HG02642 (cell line): ENCODE results near the gene KLHL33.

ENCODE experiments used
- ATAC-seq: cut with Tn5 transposase; IDR thresholded peaks from one replicate; pipeline ENCODE4 v1.9.1; 2021; ENCODE audit warnings: mild to moderate bottlenecking; ENCODE audit not compliant: unreplicated experiment, poor library complexity

Gene KLHL33

DNA sequence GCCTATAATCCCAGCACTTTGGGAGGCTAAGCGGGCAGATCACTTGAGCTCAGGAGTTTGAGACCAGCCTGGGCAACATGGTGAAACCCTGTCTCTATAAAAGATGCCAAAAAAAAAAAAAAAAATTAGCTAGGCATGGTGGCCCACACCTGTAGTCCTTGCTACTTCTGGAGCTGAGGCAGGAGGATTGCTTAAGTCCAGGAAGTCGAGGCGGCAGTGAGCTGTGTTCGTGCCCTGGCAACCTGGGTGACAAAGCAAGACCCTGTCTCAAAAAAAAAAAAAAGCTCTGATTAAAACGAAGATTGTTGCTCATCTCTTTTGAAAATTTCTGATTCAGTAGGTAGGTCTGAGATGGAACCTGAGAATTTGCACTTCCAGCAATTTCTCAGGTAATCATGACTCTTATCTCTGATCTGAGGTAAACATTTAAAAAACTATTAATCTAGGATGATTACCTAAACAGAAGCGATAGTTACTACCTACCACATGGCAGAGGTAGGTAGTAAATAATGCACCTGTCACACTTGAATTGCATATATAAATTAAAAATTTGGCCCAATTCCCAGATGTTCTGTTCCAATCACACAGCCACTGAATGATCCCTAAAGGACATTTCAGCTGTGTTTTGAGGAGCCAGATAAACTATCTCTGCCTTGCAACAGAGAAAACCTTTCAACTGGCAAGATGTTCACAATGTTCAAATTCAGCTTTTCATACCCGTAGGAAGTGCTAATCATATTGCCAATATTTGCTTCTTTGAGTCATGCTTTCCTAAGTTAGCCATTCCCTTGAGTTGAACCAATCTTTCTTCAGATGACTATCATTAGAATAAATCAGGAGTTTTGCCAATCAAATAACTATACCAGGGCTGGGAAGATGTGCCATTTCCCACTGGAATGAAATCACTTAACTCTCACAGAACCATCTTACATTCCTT lies 18.4 kb downstream of the KLHL33 start:
- ATAC-seq, result no peak

DNA sequence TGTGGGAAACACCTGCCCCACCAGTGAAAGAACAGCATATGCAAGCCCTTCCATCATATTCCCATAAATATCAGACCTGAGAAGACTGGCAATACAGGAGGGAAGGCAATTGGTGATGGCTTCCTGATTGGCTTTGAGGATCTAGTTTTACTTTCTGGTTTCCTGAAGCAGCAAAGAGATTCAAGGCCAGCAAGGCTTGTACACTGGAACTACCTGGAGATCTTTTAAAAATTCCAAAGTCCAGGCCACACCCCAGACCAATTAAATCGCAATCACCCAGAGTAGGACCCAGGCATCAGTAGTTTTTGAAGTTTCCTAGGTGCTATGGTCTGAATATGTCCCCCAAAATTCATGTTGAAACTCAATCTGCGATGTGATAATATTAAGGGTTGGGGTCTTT lies 19.7 kb downstream of the KLHL33 start:
- no peak for ATAC-seq

DNA sequence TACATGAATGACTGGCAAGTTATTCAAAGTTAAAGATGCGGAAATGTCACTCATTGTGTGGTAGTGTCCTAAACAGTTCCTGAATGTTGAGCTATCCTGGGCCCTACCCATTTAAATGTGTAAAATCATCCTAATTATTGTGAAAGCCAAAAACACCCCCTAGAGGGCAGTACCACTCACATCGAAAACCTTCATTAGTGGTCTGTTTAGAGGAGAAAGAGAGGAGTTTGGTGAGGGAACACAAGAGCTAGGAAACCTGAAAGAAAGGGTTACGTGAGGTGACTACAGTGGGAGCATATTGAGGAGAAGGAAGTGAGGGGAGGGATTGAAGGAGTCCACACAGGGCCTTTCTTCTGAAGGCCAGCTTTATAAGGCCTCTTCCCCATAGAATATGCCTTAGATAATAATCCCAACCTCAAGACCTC lies 20.2 kb downstream of the KLHL33 start:
- peak; percentile 41 for ATAC-seq

DNA sequence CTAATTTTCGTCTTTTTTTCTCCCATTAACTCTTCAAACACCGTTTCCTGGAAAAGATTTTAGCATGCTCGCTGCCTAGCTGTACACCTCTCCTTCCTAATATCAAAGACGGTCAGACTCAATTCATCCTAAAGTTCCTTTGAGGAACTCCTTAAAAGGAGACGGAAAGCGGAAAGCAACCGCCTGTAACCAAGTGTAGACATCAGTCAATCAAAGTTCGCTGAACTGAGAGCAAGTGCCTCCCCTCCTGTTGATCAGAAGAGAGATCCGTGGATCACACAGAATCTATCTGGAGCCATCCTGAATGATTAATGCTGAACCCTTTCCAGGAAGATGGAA lies 22.3 kb downstream of the KLHL33 start:
- peak; percentile 37 for ATAC-seq

DNA sequence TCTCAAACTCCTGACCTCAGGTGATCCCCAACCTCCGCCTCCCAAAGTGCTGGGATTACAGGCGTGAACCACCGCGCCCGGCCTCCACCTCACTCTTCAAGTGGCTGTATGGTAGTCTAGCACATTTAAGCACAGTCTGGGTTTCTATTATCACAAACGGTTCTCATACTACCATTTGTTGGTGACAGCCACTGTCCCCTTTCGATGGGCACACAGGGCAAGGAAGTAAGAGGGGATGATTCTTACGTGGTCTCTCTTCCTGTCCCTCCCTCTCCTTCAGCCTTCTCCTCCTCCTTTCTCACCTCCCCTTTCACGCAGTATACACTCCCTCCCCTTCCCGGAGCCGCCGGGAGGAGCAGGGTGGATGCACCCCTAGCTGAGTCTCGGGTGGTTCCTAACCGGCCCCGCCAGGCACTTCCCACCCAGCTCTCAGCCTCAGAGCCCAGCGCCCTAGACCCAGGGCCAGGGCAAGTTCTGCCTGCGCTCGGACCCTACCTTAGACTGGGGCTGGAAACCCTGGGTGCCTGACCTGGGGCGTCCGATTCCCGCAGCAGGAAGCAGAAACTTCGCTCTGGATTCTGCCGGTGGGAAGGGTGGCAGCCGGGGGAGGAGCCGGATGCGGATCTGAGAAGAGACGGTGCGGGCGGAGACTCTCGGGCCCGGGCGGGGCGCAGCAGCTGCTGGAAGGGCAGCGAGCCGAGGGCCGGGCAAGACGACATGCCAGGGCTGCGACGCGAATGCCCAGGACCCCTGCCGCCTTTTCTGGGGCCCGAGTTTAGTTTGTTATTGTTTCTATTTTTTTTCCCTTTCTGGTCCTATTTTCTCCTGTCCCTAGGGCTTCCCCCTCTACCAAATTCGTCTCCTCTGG lies 22.9 kb downstream of the KLHL33 start, which contains the start of gene TEP1:
TSS of gene TEP1 (minus strand) at position 626 of the 868 bp plus-strand sequence. CDS start 5,062 bp downstream, outside the sequence.
- ATAC-seq, result peak; percentile 81

DNA sequence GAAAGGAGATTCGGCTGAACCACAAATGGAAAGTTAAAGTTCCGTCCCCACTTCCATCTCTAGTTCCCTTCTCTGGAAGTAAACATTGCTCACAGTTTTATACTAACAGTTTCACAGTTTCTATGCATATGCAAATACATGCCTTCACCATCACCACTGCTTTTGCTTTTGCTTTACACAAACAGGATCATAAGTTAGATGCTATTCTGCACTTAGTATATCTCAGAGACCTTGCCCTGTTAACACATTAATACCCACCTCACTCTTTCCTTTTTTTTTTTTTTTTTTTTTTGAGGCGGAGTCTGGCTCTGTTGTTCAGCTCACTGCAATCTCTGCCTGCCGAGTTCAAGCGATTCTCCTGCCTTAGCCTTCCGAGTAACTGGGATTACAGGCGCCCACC lies 23.6 kb downstream of the KLHL33 start:
- peak; percentile 61 for ATAC-seq

DNA sequence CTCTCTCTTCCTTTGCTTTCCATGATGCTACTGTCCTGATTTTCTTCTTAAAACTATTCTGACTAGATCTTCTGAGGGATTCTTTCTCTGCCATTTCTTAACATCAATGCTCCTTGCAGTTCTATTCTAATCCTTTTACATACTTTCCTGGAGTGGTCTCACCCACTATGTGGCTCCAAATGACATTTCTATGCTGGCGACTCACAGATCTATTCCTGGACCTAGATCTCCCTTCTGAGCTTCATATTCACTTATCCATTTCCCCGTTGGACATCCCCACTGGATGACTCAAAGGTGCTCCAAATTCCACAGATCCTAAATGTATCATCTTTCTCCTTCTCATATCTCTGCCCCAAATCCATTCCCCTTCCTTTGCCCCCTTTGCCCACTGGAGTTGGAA lies 26.7 kb downstream of the KLHL33 start:
- ATAC-seq, result no peak

DNA sequence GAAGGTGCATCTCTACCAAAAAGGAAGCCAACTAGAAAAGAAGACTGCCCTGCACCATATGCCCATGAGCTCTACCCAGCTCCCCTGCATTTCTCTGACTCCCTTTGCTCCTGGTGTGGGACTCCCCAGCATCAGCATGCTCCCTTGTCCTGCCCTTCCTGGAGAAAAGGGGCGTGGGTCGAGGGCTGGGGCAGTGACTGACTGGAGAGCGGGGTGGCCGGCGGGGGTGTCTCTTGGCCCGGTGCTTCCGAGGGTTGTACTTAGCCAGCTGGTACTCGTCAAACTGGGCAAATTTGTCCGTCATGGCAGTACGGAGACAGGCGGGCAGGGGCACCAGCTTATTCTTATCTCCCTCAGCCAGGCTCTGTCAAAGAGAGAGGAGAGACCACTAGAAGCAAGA lies 32.4 kb downstream of the KLHL33 start:
- no peak for ATAC-seq

DNA sequence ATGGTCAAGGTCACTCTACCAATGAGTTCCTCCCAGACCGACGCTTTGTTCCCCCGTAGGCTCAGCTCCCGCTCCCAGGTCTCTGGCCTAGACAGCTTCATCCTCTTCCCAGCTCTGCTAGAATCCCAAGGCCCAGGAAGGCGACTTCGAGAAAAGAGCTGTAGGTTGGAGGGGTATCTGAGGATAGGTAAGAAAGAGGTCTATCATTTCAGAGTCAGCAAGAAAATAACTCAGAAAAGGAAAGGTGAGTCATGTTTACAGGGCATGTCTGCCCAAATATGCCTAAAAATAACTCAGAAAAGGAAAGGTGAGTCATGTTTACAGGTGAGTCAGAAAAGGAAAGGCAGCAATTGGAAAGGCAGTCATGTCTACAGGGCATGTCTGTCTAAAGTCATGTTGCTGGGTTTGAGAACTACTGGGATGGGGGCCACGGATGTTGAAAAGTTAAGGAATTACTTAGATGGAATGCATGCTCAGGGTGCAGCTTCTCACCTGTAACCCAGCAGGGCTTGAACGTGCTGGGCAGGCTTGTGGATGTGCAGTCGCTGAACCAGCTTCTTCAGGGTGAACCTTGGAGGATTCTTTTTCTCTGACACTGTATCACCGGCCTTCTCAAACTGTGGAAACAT lies 34.9 kb downstream of the KLHL33 start:
- no peak for ATAC-seq

DNA sequence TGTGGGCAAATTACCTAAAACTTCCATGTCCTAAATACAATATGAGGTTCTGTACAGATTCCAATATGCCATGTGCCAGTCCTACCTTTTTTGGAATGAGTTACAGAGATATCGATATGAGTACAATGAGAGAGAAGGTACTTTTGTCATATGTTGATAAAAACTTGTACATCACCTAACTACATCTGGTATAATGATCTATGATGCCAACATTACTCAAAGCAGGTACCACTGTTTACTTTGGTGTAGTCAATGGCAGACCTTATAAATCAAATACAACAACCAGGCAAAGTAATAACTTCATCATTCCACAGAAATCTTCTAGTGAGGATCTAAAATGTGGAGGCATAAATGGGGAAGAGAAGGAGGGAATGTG lies 35.4 kb downstream of the KLHL33 start:
- ATAC-seq, result no peak

DNA sequence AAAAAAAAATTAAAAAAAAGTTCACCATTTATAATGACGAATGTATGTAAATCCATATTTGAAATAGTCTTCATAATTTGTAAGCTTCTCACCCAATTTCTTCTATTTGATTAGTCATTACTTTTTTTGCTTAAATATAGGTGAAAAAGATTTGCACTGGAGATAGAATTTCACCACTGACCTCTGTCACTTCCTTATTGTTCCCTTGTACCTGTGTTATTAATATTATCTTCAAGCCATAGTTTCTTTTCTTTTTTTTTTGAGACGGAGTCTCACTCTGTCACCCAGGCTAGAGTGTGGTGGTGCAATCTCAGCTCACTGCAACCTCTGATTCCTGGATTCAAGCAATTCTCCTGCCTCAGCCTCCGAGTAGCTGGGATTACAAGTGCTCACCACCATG lies 38.5 kb downstream of the KLHL33 start:
- no peak for ATAC-seq

DNA sequence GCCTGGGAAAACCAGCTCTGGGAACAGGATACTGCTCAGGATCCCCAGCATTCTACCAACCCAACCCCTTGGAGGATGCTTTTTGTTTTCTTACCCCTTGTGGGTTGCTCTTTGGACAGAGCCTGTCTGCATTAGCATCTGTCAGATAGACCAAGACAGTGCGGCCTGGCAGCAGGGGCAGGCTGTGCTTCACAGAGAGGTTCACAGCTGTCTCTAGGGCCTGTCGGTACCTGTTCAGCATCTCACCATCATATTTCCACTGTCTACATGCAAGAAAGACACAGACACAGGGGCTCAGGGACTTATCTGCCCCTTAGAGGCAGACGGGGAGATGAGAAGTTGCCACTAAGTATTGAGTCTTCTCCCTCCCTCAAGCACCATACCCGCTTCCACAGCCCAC lies 44.5 kb downstream of the KLHL33 start:
- ATAC-seq, result no peak

DNA sequence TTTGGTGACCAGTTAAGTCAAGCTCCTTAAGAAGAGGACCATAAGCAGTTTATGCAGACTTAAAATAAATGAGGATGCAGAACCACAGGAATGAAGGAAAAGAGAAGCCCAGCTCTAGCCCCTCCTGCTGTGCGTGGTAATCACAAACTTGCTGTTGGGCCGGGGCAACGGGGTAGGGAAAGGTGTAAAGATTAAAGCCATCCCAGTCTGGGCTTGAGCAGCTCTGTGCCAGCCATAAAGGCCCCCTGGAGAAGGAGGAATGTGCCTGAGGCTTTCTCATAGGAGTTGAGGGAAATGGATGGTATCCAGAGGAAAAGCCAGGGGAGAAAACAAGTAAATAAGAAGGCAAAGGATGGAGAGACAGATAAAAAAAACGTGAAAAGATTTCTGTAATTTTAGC lies 47.8 kb downstream of the KLHL33 start:
- no peak for ATAC-seq

DNA sequence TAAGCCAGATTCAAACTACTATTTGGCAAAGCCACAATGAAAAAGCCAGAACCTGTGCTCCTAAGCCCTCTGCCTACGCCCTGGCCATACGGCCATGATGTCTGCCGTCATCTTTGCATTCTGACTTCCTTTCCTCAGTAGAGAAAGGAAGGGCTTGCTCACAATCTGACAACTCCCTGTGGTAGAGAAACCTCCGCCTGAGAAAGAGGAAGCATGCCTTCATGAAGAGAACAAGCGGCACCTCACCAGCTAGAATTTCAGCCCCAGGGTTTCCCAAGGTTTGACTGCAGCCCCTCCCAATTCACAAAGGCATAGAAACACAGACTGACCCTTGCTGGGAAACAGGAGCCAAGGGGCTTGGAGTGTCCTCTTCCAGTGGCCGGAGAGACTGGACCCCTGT lies 48.4 kb downstream of the KLHL33 start:
- ATAC-seq, result no peak

DNA sequence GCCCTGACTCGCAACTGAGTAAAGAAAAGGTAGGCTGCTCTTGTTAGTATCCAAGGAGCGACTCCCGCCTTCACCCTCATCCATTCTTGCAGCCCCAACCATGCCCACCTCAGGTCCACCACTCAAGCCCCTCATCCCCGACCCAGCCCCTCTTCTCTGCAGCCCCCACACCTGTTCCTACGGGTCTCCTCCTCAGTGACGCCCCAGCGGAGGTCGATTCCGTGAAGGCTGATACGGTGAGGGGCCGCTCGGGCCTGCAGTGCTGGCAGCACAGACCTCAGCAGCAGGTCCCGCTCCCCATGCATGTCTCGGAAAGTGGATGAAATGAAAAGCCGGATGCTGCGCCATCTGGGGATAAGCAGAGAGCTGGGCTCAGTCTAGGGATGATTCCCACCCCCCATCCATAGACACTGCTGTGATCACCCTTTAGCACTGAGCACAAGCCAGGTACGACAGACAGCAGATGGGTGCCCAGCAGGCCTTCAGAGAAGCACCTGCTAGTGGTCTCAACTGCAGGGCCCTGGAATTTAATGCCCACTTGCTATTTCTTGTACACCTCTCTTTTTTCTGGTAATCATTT lies 49.6 kb downstream of the KLHL33 start:
- no peak for ATAC-seq

DNA sequence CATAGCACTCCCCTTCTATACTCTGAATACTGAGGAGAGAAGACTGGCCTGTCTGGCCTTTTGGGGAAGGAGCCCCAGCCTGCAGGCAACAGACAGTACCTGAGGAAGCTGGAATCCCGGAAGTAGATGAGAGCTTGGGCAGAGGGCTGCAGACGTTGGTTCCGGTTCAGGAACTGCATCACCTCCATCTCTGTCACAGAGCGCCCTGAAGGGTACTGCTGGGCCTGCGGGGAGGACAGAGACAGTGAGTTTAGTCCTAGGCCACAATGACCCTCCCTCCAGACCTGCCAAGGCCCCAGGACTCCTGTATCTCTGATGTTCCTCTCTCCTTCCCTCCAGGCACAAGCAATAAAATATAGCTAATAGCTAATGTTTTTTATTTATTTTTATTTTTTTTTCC lies 51.1 kb downstream of the KLHL33 start:
- ATAC-seq, result no peak

DNA sequence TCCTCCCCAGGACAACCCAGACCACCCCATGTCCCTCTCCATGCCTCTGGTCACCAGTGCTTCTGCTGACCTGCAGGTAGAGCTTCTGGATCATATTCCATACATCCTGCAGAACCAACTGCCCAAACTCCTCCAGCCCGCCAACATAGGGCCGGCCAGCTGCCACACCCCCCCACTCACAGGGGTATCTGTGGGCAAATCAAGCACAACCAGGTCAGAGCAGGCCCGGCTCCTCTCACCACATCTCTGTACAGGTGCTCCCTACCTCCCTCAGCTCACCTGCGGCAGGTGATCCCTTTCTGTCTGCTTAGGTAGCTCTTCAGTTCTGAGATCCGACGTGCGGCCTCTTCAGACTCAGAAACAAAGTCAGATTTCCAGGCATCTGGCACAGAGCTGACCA lies 51.6 kb downstream of the KLHL33 start:
- no peak for ATAC-seq

DNA sequence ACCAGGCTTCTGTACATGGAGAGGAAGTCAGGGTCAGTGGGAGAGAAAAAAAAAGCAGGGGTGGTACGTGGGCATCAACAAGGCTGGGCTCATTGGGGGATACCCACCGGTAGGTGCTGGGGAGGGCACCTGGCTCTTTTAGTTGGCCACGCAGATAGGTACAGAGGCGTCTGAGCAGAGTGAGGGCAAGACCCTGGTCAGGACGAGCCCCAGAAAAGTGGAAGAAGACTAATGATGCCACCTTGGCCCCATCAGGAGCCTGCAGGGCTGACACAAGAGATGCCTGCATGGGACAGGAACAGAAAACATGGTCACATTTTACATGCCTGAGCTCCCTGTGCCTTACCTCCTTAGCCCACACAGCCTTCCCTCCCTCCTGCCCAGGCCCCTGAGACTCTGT lies 52.3 kb downstream of the KLHL33 start:
- no peak for ATAC-seq

DNA sequence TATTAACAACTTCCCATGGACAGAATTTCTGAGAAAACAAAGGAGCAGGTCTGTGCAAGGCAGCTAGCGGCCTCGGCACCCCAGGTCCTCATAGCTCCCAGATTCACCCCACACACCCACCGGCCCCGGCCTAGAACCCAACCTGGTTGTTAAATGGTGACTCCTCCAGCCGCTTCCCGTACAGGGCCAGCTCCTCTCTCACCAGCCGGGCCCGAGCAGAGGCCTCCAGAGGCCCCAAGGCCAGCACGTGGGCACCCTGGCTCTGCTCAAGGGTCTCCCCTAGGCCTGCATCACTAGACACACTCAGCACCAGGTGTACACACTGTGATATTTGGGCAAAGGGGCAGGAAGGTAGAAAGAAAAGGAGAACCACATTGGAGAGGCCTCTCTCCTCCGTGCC lies 52.9 kb downstream of the KLHL33 start:
- ATAC-seq, result no peak

DNA sequence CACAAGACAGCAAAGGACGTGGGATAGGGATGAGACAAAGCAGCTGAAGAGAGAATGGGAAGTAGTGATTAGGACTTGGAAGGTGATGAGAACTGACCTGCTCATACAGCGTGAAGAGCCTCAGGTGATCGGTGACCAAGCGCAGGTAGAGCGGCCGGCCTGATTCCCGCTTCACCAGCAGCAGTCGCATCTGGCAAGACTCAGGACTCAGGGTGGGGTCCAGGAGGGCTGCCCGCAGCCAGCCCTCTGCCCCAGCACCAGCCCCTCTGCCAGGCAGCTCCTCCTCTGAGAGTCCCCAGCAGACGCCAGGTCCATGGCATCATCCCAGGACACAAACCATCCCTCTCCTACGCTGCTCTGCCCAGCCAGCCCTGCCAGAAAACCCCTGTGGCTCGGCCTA lies 53.4 kb downstream of the KLHL33 start:
- ATAC-seq, result no peak

DNA sequence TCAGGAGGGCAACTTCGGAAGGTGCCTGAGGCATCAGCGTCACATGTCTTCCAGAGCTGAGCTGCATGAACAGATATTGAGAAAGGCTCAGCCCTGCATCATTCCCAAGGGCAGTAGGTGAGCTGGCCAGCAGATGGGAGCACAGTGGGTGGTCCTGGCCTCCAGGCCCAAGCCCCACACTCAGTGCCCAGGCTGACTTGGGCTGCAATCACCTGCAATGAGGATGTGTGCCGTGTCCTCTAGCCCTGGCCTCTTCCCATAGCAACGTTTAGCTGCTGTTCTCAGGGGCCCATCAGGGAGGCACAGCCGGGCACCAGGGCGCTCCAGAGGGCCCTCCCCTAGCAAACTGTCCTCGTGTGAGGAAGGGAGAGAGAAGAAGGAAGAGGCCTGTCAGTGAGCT lies 54.6 kb downstream of the KLHL33 start:
- ATAC-seq, result no peak
